Nephron (organoid): Measurements from ENCODE around the gene PLEKHG2.

Experiments
- H3K27ac Mint-ChIP-seq, 3 experiments: 2 replicates each; pipeline ENCODE4 v1.8.0; 2020; ENCODE audit warnings: mixed read lengths in 3 of 3, mild to moderate bottlenecking in 2 of 3, moderate library complexity in 1 of 3
- H3K27me3 Mint-ChIP-seq: 2 replicates; pipeline ENCODE4 v1.8.0; 2021; ENCODE audit warnings: low read depth, mild to moderate bottlenecking, moderate library complexity, mixed read lengths
- H3K36me3 Mint-ChIP-seq: 2 replicates; pipeline ENCODE4 v1.8.0; 2020; ENCODE audit warnings: low read depth, mixed read lengths
- H3K4me1 Mint-ChIP-seq: 2 replicates; pipeline ENCODE4 v1.8.0; 2020; ENCODE audit warnings: mixed read lengths
- H3K4me3 Mint-ChIP-seq, 3 experiments: 2 replicates each; pipeline ENCODE4 v1.8.0; 2020; ENCODE audit warnings: mild to moderate bottlenecking in 3 of 3, mixed read lengths in 3 of 3, moderate library complexity in 2 of 3
- H3K9me3 Mint-ChIP-seq: 2 replicates; pipeline ENCODE4 v1.8.0; 2020; ENCODE audit warnings: mixed read lengths
- CTCF ChIP-seq, 3 experiments: fragments of 200-600 bp; sonication (generic); IDR thresholded peaks; one replicate each; pipeline ENCODE4 v1.5.0; 2021; ENCODE audit warnings: antibody characterized with exemption in 3 of 3; ENCODE audit not compliant: unreplicated experiment in 3 of 3

The PLEKHG2 gene

GRCh38 chr19:39407660-39408391 is 4.6 kb upstream of the PLEKHG2 start:
- no peak for TF ChIP-seq CTCF (IDR thresholded peaks at IDR 0.05; ENCODE audit: unreplicated experiment in 3 of 3)
- peaks cover 5% of the 10 kb centered on the region for H3K27me3 Mint-ChIP-seq

GRCh38 chr19:39408392-39409207 is 3.9 kb upstream of the PLEKHG2 start:
- H3K36me3 Mint-ChIP-seq: no peaks in the 10 kb centered on the region
- H3K9me3 Mint-ChIP-seq: no peaks in the 10 kb centered on the region
- TF ChIP-seq CTCF (IDR thresholded peaks at IDR 0.05; ENCODE audit: unreplicated experiment in 3 of 3): no peak
- peaks cover 37% of the 10 kb centered on the region for H3K4me1 Mint-ChIP-seq
- H3K27me3 Mint-ChIP-seq: peaks cover 5% of the 10 kb centered on the region
- H3K4me3 Mint-ChIP-seq: peak overlapping the region; percentile 79 to 93 (median 90)
- H3K27ac Mint-ChIP-seq: peak overlapping the region; percentile 91 to 98 (median 97)

More at GRCh38 chr19:39407660-39408391, 4.6 kb upstream of the PLEKHG2 start:
- Mint-ChIP-seq H3K27ac (peak overlapping the region in 2 of 3 experiments; percentile 44 to 97), H3K36me3 (no peaks in the 10 kb centered on the region), H3K9me3 (no peaks in the 10 kb centered on the region), H3K4me3 (peak overlapping the region; percentile 79 to 93 (median 90)), H3K4me1 (peaks cover 37% of the 10 kb centered on the region)

- Mint-ChIP-seq H3K27me3 (peaks cover 5% of the 10 kb centered on the region), H3K4me3 (peak overlapping the region; percentile 97 to 99 (median 97)), H3K36me3 (peaks cover 6% of the 10 kb centered on the region), H3K4me1 (peaks cover 38% of the 10 kb centered on the region), H3K27ac (peak overlapping the region; percentile 91 to 98 (median 97)), H3K9me3 (no peaks in the 10 kb centered on the region)
- no peak for TF ChIP-seq CTCF (IDR thresholded peaks at IDR 0.05; ENCODE audit: unreplicated experiment in 3 of 3)
These were observed 3.1 kb upstream of the PLEKHG2 start for GRCh38 chr19:39409208-39410016.

- peaks cover 5% of the 10 kb centered on the region for H3K27me3 Mint-ChIP-seq
- H3K36me3 Mint-ChIP-seq: peaks cover 10% of the 10 kb centered on the region
- H3K4me3 Mint-ChIP-seq: peak overlapping the region; percentile 97 to 99 (median 97)
- H3K27ac Mint-ChIP-seq: peak overlapping the region; percentile 91 to 98 (median 96)
- H3K4me1 Mint-ChIP-seq: peaks cover 42% of the 10 kb centered on the region
- H3K9me3 Mint-ChIP-seq: no peaks in the 10 kb centered on the region
- no peak for TF ChIP-seq CTCF (IDR thresholded peaks at IDR 0.05; ENCODE audit: unreplicated experiment in 3 of 3)
These were observed 2.2 kb upstream of the PLEKHG2 start for GRCh38 chr19:39410017-39410830.

- no peak for TF ChIP-seq CTCF (IDR thresholded peaks at IDR 0.05; ENCODE audit: unreplicated experiment in 3 of 3)
- Mint-ChIP-seq H3K4me3 (peak overlapping the region; percentile 97 to 99 (median 97)), H3K4me1 (peaks cover 42% of the 10 kb centered on the region), H3K27me3 (peaks cover 5% of the 10 kb centered on the region), H3K9me3 (no peaks in the 10 kb centered on the region), H3K36me3 (peaks cover 14% of the 10 kb centered on the region), H3K27ac (peak overlapping the region; percentile 91 to 98 (median 96))
These were observed 1.7 kb upstream of the PLEKHG2 start for GRCh38 chr19:39410831-39411080.
